ENCODE results near the gene PLPPR1.

PLPPR1 gene

GRCh38 chr9:101158361-101158760 lies 129.8 kb downstream of the PLPPR1 start:
- H3K4me3 ChIP-seq (replicated peaks; ENCODE audit: low read depth, low read length), result no peak overlapping the region
- TF ChIP-seq CTCF (IDR thresholded peaks at IDR 0.05; ENCODE audit: low read depth, low read length, missing control alignments), result no peak
- DNase-seq (ENCODE audit: extremely low read depth, low read depth), result no peak

- no peak overlapping the region for H3K4me3 ChIP-seq (replicated peaks; ENCODE audit: low read depth, low read length)
- no peak for TF ChIP-seq CTCF (IDR thresholded peaks at IDR 0.05; ENCODE audit: low read depth, low read length, missing control alignments)
- no peak for DNase-seq (ENCODE audit: extremely low read depth, low read depth)
Observed at GRCh38 chr9:101162231-101162630, 133.7 kb downstream of the PLPPR1 start.

- no peak for DNase-seq (ENCODE audit: extremely low read depth, low read depth)
- H3K4me3 ChIP-seq (replicated peaks; ENCODE audit: low read depth, low read length), result no peak overlapping the region
Observed at GRCh38 chr9:101165131-101165530, 136.6 kb downstream of the PLPPR1 start.

GRCh38 chr9:101167490-101168134 lies 139.1 kb downstream of the PLPPR1 start:
- no peak for TF ChIP-seq CTCF (IDR thresholded peaks at IDR 0.05; ENCODE audit: low read depth, low read length, missing control alignments)
- DNase-seq (ENCODE audit: extremely low read depth, low read depth), result no peak
- H3K4me3 ChIP-seq (replicated peaks; ENCODE audit: low read depth, low read length), result no peak overlapping the region

More at GRCh38 chr9:101165131-101165530, 136.6 kb downstream of the PLPPR1 start:
- TF ChIP-seq CTCF (IDR thresholded peaks at IDR 0.05; ENCODE audit: low read depth, low read length, missing control alignments), result no peak

GRCh38 chr9:101172616-101173015 lies 144.1 kb downstream of the PLPPR1 start:
- no peak for DNase-seq (ENCODE audit: extremely low read depth, low read depth)
- no peak for TF ChIP-seq CTCF (IDR thresholded peaks at IDR 0.05; ENCODE audit: low read depth, low read length, missing control alignments)
- no peak overlapping the region for H3K4me3 ChIP-seq (replicated peaks; ENCODE audit: low read depth, low read length)

GRCh38 chr9:101173907-101174306 lies 145.4 kb downstream of the PLPPR1 start:
- H3K4me3 ChIP-seq (replicated peaks; ENCODE audit: low read depth, low read length), result no peak overlapping the region
- TF ChIP-seq CTCF (IDR thresholded peaks at IDR 0.05; ENCODE audit: low read depth, low read length, missing control alignments), result no peak
- DNase-seq (ENCODE audit: extremely low read depth, low read depth), result no peak

- peak; percentile 17 for TF ChIP-seq CTCF (IDR thresholded peaks at IDR 0.05; ENCODE audit: low read depth, low read length, missing control alignments)
- DNase-seq (ENCODE audit: extremely low read depth, low read depth), result no peak
- no peak overlapping the region for H3K4me3 ChIP-seq (replicated peaks; ENCODE audit: low read depth, low read length)
Observed at GRCh38 chr9:101176384-101176783, 147.9 kb downstream of the PLPPR1 start.
